ENCODE data around the gene FLNB. TPM values are rescaled to one million over a fixed set of nuclear protein-coding genes. Genes with fewer than 3 reads are reported as not detected.

Gene FLNB
- total and polyA plus RNA-seq, 2 of the 13 experiments (the other 11 are each of a cell fraction or from before 2014, with no cell fraction given), result 106 to 130 TPM

DNA sequence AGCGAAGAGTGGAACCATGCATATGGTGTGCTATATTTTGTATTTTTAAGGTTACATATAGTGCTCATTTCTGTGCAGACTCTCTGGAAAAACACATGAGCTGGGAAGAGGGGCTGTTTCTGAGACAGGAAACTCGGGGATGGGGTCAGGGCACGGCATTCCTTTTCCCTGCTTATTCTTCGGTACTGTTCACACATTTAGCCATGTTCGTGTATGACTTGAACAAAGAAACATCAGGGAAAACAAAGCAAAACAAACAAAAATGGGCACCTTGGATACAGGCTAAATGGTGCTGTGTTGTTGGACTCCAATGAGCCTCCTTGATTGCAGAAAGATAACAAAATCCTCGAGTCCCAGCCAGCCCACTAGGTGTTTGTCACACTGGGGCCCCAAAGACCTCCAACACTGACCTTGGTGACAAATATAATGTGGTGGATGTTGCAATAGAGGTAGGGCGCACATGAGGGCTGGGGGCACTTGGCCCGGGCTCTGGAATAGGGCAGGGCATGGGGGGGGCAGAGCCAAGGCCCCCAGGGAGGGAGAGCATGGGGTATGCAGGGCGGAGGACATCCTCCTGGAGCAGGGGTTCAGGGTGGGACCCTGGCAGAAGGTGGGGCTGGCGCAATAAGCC, 183.3 kb downstream of the FLNB start (continued):
- TF ChIP-seq, protein P1, sequence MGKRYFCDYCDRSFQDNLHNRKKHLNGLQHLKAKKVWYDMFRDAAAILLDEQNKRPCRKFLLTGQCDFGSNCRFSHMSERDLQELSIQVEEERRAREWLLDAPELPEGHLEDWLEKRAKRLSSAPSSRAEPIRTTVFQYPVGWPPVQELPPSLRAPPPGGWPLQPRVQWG (CRISPR knock-in tag; IDR thresholded peaks at IDR 0.05; ENCODE audit: borderline replicate concordance, low read depth), result no peak
- TF ChIP-seq TRIM24 (CRISPR knock-in tag; IDR thresholded peaks at IDR 0.05), result no peak
- TF ChIP-seq, protein P2, sequence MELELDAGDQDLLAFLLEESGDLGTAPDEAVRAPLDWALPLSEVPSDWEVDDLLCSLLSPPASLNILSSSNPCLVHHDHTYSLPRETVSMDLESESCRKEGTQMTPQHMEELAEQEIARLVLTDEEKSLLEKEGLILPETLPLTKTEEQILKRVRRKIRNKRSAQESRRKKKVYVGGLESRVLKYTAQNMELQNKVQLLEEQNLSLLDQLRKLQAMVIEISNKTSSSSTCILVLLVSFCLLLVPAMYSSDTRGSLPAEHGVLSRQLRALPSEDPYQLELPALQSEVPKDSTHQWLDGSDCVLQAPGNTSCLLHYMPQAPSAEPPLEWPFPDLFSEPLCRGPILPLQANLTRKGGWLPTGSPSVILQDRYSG (CRISPR knock-in tag; IDR thresholded peaks at IDR 0.05), result no peak
- TF ChIP-seq ARHGAP35 (CRISPR knock-in tag; IDR thresholded peaks at IDR 0.05; ENCODE audit: borderline replicate concordance), result no peak
- no peak for TF ChIP-seq U2AF2 (IDR thresholded peaks at IDR 0.05; ENCODE audit: low read depth, low read length)
- TF ChIP-seq SRY (CRISPR knock-in tag; IDR thresholded peaks at IDR 0.05), result no peak
- TF ChIP-seq, protein P3, sequence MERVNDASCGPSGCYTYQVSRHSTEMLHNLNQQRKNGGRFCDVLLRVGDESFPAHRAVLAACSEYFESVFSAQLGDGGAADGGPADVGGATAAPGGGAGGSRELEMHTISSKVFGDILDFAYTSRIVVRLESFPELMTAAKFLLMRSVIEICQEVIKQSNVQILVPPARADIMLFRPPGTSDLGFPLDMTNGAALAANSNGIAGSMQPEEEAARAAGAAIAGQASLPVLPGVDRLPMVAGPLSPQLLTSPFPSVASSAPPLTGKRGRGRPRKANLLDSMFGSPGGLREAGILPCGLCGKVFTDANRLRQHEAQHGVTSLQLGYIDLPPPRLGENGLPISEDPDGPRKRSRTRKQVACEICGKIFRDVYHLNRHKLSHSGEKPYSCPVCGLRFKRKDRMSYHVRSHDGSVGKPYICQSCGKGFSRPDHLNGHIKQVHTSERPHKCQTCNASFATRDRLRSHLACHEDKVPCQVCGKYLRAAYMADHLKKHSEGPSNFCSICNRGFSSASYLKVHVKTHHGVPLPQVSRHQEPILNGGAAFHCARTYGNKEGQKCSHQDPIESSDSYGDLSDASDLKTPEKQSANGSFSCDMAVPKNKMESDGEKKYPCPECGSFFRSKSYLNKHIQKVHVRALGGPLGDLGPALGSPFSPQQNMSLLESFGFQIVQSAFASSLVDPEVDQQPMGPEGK (CRISPR knock-in tag; IDR thresholded peaks at IDR 0.05), result peak; percentile 96
- no peak for TF ChIP-seq ZNF337 (CRISPR knock-in tag; IDR thresholded peaks at IDR 0.05; ENCODE audit: borderline replicate concordance, low read depth)
- TF ChIP-seq SSRP1 (CRISPR knock-in tag; IDR thresholded peaks at IDR 0.05), result no peak
- no peak for TF ChIP-seq XBP1 (CRISPR knock-in tag; IDR thresholded peaks at IDR 0.05)
- no peak for TF ChIP-seq KDM2A (CRISPR knock-in tag; IDR thresholded peaks at IDR 0.05; ENCODE audit: borderline replicate concordance, low read depth)
- no peak for TF ChIP-seq ZNF713 (CRISPR knock-in tag; IDR thresholded peaks at IDR 0.05)
- TF ChIP-seq NFE2L2 (IDR thresholded peaks at IDR 0.05; ENCODE audit: low read length), result no peak
- TF ChIP-seq, protein P4, sequence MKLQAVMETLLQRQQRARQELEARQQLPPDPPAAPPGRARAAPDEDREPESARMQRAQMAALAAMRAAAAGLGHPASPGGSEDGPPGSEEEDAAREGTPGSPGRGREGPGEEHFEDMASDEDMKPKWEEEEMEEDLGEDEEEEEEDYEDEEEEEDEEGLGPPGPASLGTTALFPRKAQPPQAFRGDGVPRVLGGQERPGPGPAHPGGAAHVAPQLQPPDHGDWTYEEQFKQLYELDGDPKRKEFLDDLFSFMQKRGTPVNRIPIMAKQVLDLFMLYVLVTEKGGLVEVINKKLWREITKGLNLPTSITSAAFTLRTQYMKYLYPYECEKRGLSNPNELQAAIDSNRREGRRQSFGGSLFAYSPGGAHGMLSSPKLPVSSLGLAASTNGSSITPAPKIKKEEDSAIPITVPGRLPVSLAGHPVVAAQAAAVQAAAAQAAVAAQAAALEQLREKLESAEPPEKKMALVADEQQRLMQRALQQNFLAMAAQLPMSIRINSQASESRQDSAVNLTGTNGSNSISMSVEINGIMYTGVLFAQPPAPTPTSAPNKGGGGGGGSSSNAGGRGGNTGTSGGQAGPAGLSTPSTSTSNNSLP (IDR thresholded peaks at IDR 0.05; ENCODE audit: low read depth, low read length), result 0 out of 2 replicates have a peak, but pooled peaks have one; percentile 43
- no peak for TF ChIP-seq CHCHD3 (CRISPR knock-in tag; IDR thresholded peaks at IDR 0.05)
- TF ChIP-seq, protein P5, sequence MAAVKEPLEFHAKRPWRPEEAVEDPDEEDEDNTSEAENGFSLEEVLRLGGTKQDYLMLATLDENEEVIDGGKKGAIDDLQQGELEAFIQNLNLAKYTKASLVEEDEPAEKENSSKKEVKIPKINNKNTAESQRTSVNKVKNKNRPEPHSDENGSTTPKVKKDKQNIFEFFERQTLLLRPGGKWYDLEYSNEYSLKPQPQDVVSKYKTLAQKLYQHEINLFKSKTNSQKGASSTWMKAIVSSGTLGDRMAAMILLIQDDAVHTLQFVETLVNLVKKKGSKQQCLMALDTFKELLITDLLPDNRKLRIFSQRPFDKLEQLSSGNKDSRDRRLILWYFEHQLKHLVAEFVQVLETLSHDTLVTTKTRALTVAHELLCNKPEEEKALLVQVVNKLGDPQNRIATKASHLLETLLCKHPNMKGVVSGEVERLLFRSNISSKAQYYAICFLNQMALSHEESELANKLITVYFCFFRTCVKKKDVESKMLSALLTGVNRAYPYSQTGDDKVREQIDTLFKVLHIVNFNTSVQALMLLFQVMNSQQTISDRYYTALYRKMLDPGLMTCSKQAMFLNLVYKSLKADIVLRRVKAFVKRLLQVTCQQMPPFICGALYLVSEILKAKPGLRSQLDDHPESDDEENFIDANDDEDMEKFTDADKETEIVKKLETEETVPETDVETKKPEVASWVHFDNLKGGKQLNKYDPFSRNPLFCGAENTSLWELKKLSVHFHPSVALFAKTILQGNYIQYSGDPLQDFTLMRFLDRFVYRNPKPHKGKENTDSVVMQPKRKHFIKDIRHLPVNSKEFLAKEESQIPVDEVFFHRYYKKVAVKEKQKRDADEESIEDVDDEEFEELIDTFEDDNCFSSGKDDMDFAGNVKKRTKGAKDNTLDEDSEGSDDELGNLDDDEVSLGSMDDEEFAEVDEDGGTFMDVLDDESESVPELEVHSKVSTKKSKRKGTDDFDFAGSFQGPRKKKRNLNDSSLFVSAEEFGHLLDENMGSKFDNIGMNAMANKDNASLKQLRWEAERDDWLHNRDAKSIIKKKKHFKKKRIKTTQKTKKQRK (IDR thresholded peaks at IDR 0.05; ENCODE audit: low read length), result no peak
- no peak for TF ChIP-seq CHD2 (IDR thresholded peaks at IDR 0.05; ENCODE audit: low read depth, low read length)
- TF ChIP-seq ZNF629 (CRISPR knock-in tag; conservative IDR thresholded peaks at IDR 0.05), result no peak
- peak; percentile 71; the same call in 1 of the 2 replicates for TF ChIP-seq MIER3 (CRISPR knock-in tag; IDR thresholded peaks at IDR 0.05; ENCODE audit: borderline replicate concordance)
- no peak for TF ChIP-seq SIN3B (IDR thresholded peaks at IDR 0.05; ENCODE audit: low read length)
